Astrocyte (in vitro differentiated cells and primary cell): ENCODE data around the gene ERFE. TPM values are rescaled to one million over a fixed set of nuclear protein-coding genes. Genes with fewer than 3 reads are reported as not detected.
A peak's percentile ranks its signal among the peaks of the same experiment; 100 is the strongest.

Experiments used
- DNase-seq: peaks from one replicate; pipeline ENCODE4 v3.0.0-alpha.2; 2010; ENCODE audit warnings: low read depth
- FAIRE-seq: peaks from 2 replicates; lab custom pipeline; 2011; peaks lifted over from hg19 to GRCh38; lab: Jason Lieb, UNC
- H2AFZ ChIP-seq: 2 replicates; pipeline ENCODE4 v1.6.0; 2012; ENCODE audit warnings: low read depth, low read length, inconsistent platforms
- H3K27ac ChIP-seq: 2 replicates; pipeline ENCODE4 v1.5.1; 2011; ENCODE audit warnings: low read depth, low read length, inconsistent platforms
- H3K27me3 ChIP-seq: 2 replicates; pipeline ENCODE4 v1.6.0; 2011; ENCODE audit warnings: low read length, inconsistent platforms; ENCODE audit not compliant: insufficient read depth
- H3K36me3 ChIP-seq: 2 replicates; pipeline ENCODE4 v1.5.1; 2011; ENCODE audit warnings: low read length, inconsistent platforms; ENCODE audit not compliant: insufficient read depth
- H3K4me1 ChIP-seq: 2 replicates; pipeline ENCODE4 v1.5.1; 2011; ENCODE audit warnings: low read length, inconsistent platforms; ENCODE audit not compliant: insufficient read depth
- H3K4me2 ChIP-seq: 2 replicates; pipeline ENCODE4 v1.6.0; 2012; ENCODE audit warnings: low read length, inconsistent platforms
- H3K4me3 ChIP-seq: 2 replicates; pipeline ENCODE4 v1.5.1; 2011; ENCODE audit warnings: low read depth, mild to moderate bottlenecking, low read length, inconsistent platforms; ENCODE audit not compliant: insufficient read depth
- H3K79me2 ChIP-seq: 2 replicates; pipeline ENCODE4 v1.6.0; 2012; ENCODE audit warnings: mild to moderate bottlenecking, low read length, inconsistent platforms; ENCODE audit not compliant: insufficient read depth
- H3K9ac ChIP-seq: 2 replicates; pipeline ENCODE4 v1.6.0; 2012; ENCODE audit warnings: mild to moderate bottlenecking, low read length, inconsistent platforms
- H3K9me3 ChIP-seq: 2 replicates; pipeline ENCODE4 v1.5.1; 2012; ENCODE audit warnings: low read depth, mild to moderate bottlenecking, low read length, inconsistent platforms; ENCODE audit not compliant: insufficient read depth
- H4K20me1 ChIP-seq: 2 replicates; pipeline ENCODE4 v1.6.0; 2012; ENCODE audit warnings: low read length, inconsistent platforms; ENCODE audit not compliant: insufficient read depth
- H3K27ac Mint-ChIP-seq: one replicate; pipeline ENCODE4 v1.8.0; 2021; ENCODE audit warnings: mild to moderate bottlenecking, mixed read lengths; ENCODE audit not compliant: unreplicated experiment
- H3K27me3 Mint-ChIP-seq: one replicate; pipeline ENCODE4 v1.8.0; 2021; ENCODE audit warnings: low read depth, mixed read lengths; ENCODE audit not compliant: unreplicated experiment
- H3K36me3 Mint-ChIP-seq: one replicate; pipeline ENCODE4 v1.8.0; 2021; ENCODE audit warnings: low read depth, mixed read lengths; ENCODE audit not compliant: unreplicated experiment
- H3K4me1 Mint-ChIP-seq: one replicate; pipeline ENCODE4 v1.8.0; 2021; ENCODE audit warnings: low read depth, mixed read lengths; ENCODE audit not compliant: unreplicated experiment
- H3K4me3 Mint-ChIP-seq: one replicate; pipeline ENCODE4 v1.8.0; 2021; ENCODE audit warnings: mild to moderate bottlenecking, moderate library complexity, mixed read lengths; ENCODE audit not compliant: unreplicated experiment
- H3K9me3 Mint-ChIP-seq: one replicate; pipeline ENCODE4 v1.8.0; 2021; ENCODE audit warnings: mild to moderate bottlenecking, mixed read lengths; ENCODE audit not compliant: unreplicated experiment
- CTCF ChIP-seq: IDR thresholded peaks from 2 replicates; pipeline ENCODE4 v1.5.1; 2011; ENCODE audit warnings: low read depth, mild to moderate bottlenecking, inconsistent platforms, low read length, moderate library complexity; ENCODE audit not compliant: insufficient read depth
- EZH2 ChIP-seq: IDR thresholded peaks from 2 replicates; pipeline ENCODE4 v1.6.1; 2012; ENCODE audit warnings: mild to moderate bottlenecking, low read length, inconsistent platforms; ENCODE audit not compliant: insufficient read depth
- total RNA-seq: library from RNA; stranded (reverse); gene quantifications from 2 replicates; pipeline ENCODE4 v1.2.1, GENCODE V29; 2021

The ERFE gene
- total RNA-seq, 1 donor from 2014 or later = 1.4 TPM

GRCh38 chr2:238139196-238140039 lies 19.4 kb upstream of the ERFE start:
- Mint-ChIP-seq H3K4me1 (peaks cover 14% of the 10 kb centered on the region), H3K27ac (no peak overlapping the region), H3K4me3 (no peak overlapping the region), H3K27me3 (peaks cover 19% of the 10 kb centered on the region), H3K36me3 (peaks cover 2% of the 10 kb centered on the region), H3K9me3 (no peaks in the 10 kb centered on the region)
- Histone ChIP-seq H3K27ac (no peak overlapping the region), H3K36me3 (no peaks in the 10 kb centered on the region), H3K4me1 (peaks cover 5% of the 10 kb centered on the region), H3K9me3 (no peaks in the 10 kb centered on the region), H3K9ac (no peak overlapping the region), H3K4me2 (no peak overlapping the region), H3K79me2 (no peaks in the 10 kb centered on the region), H2AFZ (no peak overlapping the region), H3K4me3 (no peak overlapping the region), H3K27me3 (no peaks in the 10 kb centered on the region), H4K20me1 (no peaks in the 10 kb centered on the region)
- TF ChIP-seq CTCF = peak; percentile 31
- no peak for TF ChIP-seq EZH2
- FAIRE-seq (no peak), DNase-seq (no peak)

- no peak for TF ChIP-seq EZH2
- TF ChIP-seq CTCF = no peak
- Histone ChIP-seq H3K27me3 (no peaks in the 10 kb centered on the region), H3K9ac (no peak overlapping the region), H3K79me2 (no peaks in the 10 kb centered on the region), H4K20me1 (no peaks in the 10 kb centered on the region), H2AFZ (no peak overlapping the region), H3K4me3 (no peak overlapping the region), H3K36me3 (no peaks in the 10 kb centered on the region), H3K27ac (no peak overlapping the region), H3K4me2 (no peak overlapping the region), H3K4me1 (peaks cover 5% of the 10 kb centered on the region), H3K9me3 (no peaks in the 10 kb centered on the region)
- Mint-ChIP-seq H3K36me3 (peaks cover 2% of the 10 kb centered on the region), H3K4me1 (peaks cover 14% of the 10 kb centered on the region), H3K27me3 (peaks cover 16% of the 10 kb centered on the region), H3K9me3 (no peaks in the 10 kb centered on the region), H3K27ac (no peak overlapping the region), H3K4me3 (no peak overlapping the region)
- no peak for DNase-seq
- no peak for FAIRE-seq
These were observed 18.7 kb upstream of the ERFE start for GRCh38 chr2:238140040-238140439.
